HG02642 (cell line): Measurements from ENCODE around the gene GALNT9.
"Not testable (repeated sequence)": the region's sequence is repeated elsewhere in the genome, so short reads cannot be mapped to it uniquely, and the experiment has no call there.

Source experiments
- ATAC-seq: cut with Tn5 transposase; IDR thresholded peaks from one replicate; pipeline ENCODE4 v1.9.1; 2021; ENCODE audit warnings: mild to moderate bottlenecking; ENCODE audit not compliant: unreplicated experiment, poor library complexity

GALNT9 gene

DNA sequence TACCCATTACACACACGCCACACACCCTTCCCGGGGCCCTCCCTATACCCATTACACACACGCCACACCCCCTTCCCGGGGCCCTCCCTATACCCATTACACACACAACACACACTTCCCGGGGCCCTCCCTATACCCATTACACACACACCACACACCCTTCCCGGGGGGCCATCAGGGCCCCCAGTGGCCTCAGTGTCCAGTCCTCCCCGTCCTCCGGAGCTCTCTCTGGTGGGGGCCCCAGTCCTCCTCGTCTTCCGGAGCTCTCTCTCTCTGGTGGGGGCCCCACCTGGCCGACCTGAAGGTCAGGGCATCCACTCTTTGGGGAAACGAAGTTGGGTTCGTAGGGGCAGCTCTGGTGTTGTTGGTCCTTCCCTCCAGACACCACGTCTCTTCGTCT, 86.2 kb downstream of the GALNT9 start:
- ATAC-seq: not testable (repeated sequence)

DNA sequence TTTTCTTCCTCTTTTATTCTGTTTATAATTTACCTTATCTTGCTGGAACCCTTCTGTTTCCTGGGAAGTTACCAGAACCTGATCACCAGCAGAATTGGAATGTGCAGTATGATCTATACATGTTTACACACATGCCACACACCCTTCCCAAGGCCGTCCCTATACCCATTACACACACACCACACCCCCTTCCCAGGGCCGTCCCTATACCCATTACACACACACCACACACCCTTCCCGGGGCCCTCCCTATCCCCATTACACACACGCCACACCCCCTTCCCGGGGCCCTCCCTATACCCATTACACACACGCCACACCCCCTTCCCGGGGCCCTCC, 88.8 kb downstream of the GALNT9 start:
- ATAC-seq: not testable (repeated sequence)

DNA sequence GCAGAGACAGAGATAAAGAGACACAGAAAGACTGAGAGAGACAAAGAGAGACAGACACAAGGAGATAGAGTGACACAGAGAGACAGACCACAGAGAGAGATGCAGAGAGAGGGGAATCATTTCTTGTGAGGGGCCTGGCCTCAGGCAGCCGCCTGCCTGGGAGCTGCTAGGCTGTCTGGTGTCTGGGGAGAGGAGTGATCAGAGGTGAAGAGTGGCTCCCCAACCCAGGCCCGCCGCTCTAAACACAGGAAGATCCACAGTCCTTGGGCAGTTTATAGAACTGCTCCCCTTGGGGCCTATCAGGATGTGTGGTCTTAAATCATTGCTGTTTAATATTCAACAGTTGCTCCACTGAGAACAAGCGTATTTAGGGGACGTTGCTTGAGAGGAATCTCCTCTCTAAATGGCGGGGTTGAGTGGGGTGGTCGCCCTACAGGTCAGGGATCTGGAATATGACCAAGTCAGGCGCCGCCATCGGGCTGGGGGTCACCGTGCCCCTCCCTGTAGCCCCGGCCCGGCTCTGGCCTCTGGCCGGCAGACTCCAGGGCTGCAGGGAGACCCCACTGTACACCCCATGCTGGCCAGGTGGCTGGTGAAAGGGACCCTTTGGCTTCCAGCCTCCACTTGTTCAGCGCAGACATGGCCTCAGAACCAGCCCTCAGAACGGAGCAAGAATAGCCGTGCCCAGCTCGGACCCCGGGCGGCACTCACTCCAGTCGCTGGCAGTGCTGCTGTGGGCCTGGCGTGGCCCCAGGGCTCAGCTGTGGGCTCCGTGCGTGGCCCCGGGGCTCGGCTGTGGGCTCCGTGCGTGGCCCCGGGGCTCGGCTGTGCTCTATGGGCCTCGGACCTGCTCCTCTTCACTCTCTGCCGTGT, 89.4 kb downstream of the GALNT9 start:
- no peak for ATAC-seq

DNA sequence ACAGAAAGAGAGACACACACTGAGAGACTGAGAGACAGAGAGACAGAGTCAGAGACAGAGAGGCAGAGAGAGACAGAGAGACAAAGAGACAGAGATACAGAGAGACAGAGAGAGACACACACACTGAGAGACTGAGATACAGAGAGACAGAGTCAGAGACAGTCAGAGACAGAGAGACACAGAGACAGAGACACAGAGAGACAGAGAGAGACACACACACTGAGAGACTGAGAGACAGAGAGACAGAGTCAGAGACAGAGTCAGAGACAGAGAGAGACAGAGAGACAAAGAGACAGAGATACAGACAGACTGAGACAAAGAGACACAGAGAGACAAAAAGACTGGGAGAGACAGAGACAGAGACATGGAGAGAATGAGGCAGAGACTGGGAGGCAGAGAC, 90.0 kb downstream of the GALNT9 start:
- ATAC-seq: no peak

DNA sequence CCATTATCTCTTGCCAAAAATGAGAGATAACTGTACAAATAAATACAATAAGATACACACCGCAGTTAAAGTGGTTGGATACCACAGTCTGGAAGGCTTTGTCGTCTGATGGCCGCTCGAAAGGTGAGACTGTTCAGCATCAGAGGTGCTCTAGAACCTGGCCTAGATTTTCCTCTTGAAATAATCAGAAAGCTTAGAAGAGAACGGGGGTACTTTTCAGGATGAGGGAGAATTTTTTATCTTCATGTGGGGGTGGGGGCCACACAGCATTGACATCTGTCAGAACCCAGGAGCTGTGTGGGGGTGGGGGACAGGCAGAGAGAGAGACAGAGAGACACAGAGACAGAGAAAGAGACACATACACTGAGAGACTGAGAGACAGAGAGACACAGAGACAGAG, 90.5 kb downstream of the GALNT9 start:
- ATAC-seq: no peak

DNA sequence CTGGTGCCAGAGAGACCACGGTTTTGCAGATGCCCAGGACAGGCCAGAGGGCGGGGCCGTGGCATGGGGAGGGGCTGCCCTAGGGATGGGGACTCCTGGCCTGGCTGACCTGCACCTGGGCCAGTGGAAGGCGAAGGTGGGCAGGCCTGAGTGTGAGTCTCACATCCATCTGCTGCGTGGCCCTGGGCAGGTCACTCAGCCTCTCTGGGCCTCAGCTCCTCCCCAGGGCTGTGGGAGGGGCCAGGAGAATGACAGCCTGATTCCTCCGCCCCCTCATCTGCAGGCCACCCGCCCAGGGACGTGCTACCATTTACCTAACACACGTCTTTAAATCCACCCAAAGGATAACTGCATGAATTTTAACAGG, 90.9 kb downstream of the GALNT9 start:
- ATAC-seq: no peak

DNA sequence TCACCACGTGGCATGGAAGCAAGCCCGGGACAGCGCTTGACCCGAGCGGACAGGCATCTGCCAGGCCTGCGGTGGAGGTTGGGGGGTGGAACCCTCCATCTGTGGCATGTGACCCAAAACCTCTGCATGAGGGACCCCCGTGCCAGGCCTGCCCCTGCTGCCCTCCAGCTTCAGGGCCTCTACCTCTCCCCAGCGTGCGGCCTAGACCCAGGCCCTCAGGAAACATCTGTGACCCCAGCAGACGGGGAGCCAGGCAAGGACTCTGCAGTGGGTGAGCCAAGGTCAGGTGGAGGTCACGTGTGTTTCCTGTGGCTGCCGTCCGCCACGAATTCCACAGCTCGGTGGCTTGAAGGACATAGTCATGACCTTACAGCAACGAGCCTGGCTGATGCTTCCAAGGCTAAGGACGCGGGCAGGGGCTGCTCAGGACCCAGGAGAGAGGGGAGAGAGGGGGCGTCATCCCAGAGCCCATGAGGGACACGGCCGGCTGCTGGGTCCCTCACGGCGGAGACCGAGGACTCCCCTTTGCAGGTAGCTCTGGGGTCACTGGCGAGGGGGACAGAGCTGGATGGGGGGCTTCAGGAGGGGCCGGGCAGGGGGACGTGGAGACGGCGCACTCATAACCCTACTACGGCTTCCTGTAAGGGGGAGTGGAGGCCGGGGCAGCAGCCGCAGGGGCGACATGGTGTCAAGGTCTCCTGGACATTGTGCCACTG, 91.5 kb downstream of the GALNT9 start:
- no peak for ATAC-seq

DNA sequence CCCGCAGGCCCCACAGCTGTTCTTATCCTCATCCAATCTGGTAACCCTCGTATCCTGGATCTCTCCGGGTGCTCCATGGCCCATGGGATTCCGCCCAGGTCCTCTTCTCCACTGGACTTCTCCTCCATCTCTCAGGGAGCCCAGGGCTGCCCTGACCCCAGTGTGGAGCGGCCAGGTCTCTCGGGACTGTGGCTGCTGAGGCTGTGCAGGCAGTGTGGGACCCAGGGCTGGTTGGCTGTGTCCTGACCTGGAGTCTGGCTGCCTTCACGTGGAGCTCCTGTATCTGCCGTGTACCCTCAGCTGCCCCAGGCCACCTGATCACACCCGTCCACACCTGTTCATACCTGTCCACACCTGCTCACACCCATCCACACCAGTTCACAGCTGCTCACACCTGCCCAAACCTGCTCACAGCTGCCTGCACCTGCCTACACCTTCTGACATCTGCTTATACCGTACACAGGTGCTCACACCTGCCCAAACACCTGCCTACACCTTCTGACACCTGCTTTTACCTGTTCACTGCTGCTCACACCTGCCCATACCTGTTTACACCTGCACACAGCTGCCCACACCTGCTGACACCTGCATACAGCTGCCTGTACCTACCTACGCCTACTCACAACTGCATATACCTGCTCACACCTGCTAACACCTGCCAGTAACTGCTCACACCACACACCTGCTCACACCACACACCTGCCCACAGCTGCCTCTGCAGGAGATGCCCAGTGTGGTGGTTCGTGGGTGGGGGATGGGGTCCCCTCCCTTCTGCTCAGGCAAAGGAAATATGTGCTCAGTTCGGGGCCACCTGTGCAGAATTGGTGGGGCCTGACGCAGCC, 92.2 kb downstream of the GALNT9 start:
- ATAC-seq: no peak

DNA sequence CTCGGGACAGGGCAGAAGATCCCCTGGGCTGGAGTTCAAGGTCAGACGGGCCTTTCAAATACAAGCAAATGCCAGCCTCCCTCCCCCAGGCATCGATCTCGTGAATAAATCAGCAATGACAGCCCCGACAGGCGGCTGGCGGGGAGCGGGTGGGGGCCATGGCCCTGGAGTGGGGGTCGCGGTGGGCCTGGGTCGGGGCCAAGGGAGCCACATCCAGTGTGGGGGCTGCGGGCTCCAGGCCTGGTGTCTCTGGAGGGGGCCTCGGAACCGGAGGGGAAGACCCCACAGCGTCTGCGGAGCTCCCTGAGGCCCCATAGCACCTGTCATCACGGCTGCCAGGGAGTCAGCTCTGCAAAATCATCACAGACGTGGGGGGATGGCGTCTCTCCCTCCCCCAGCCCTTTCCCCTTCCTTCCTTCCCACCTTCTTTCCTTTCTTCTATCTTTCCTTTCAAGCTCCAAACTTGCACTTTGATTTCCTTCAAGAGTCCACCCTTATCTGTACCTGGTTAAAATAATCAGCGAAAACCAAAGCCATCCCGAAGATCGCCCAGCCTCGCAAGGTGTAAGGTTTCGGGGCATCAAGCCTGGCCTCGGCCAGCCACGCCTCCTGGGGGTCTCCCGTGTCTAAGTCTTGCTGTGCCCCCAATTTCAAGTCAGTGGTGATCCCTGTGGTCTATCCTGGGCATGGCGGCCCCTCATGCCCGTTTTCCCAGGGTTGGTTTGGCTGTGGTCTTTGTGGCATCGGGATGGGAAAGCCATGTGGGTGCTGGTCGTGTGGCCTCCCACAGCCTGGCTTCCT, 93.1 kb downstream of the GALNT9 start:
- ATAC-seq: no peak

DNA sequence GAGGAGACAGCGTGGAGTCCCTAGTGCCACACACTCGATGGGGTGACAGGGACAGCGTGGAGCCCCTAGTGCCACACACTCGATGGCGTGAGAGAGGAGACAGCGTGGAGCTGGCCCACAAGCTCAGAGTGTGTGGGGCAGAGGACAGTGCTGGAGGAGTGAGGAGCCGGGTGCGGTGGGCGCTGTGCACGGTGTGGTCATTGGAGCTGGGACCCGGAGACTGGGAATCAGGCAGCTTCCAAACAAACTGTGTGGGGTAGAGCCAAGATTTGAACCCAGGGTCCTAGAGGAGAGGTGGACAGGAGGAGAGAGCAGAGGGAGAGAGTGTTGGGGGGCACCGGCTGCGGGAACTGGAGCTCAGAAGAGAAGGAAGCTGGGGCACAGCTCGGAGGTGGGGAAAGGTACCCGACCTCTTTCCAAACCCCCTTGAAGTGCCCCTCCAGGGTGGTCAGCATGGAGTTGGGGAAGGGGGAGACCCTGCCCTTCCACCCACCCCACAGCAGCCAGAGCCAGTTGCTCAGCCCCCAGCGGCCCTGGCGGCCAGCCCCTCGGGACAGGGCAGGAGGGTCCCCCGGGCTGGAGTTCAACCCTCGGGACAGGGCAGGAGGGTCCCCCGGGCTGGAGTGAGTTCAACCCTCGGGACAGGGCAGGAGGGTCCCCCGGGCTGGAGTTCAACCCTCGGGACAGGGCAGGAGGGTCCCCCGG, 94.1 kb downstream of the GALNT9 start:
- no peak for ATAC-seq

DNA sequence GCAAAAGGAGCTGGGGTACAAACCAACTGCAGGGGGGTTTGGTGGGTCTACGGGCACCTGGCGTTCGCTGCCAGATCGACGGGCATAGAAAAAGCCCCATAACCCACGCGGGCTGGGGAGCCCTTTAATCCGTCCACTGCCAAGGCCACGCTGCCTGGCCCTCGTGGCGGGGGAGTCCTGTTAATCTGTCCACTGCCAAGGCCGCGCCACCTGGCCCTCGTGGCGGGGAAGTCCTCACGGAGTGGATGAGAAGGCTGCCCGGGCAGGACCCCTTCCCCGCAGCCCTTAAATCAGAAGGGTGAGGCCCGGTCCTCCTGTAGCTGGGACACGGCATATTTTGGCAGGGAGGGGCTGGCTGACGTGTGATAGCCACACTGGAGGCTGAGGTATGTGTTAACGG, 99.0 kb downstream of the GALNT9 start:
- ATAC-seq: no peak

DNA sequence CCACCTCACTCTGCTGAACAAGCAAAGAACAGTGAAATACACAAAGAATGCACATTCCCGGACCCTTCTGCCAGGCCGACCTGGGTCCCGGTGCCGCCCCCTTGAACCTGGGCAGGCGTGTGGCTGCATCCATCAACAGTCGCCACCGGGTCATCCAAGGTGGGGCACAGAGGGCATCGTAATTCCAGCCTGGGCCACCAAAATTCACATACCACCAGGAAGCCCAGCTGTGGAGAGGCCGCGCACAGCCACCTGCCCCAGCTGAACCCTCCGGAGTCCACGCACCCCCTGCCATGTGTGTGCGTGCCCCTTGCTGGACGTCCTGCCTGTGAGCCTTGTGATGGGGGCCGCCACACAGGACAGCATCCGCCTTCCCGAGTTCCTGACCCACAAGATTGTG, 99.5 kb downstream of the GALNT9 start:
- no peak for ATAC-seq

DNA sequence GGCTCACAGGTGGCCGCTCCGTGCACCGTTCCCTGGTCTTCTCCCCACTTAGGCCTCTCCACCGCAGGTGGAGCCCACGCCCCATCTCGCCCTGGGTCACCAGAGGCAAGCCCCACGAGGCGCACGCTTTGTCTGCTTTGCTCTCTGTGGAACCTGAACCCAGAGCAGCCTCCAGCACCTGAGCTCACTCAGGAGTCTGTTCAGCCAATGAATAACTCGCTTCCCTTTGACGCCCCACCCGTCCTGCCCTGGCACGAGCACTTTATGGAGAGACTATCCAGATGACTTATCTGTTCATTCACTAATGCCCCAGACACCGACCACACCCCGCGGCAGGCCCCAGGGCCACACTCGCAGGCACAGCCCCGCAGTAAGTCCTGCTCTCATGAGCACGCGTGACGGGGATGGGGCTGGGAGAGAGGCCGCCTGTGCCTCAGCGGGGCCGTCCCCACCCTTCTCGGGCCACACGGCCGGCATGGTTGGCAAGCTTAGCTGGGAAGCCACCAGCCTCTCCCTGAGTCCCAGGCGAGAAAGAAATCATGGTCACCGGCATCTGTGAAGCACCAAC, 100.1 kb downstream of the GALNT9 start:
- no peak for ATAC-seq

DNA sequence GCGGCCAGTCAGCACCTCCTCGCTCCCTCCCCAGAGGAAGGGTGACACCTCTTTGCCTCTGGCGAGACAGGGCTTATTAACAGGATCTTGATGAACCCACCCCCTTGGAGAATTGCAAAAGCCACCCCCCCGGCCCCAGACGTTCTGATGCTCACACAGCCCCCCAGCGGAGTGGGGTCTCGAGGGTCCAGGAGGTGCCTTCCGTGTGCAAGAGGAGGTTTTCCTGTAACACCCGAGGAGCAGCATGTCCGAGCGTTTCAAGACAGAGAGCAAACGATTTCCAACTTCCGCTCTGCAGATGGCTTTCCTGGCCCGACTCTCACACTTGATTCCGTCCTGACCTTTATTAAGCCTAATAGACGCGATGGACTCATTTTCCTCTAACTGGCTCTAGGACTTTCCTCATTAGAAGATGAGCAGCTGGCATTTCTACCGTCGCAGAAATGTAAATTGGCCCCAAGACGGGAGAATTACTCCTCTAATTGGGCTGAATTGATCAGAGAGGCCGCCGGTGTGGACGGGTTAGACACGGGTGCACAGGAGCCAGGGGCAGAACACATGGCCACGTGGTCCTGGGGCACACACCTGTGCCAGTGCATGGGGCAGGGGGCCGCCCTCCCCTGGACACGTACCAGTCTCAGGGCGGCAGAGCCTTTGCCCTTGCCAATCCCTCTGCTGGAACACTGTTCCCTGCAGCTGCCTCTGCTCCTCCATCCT, 100.8 kb downstream of the GALNT9 start:
- ATAC-seq: no peak

DNA sequence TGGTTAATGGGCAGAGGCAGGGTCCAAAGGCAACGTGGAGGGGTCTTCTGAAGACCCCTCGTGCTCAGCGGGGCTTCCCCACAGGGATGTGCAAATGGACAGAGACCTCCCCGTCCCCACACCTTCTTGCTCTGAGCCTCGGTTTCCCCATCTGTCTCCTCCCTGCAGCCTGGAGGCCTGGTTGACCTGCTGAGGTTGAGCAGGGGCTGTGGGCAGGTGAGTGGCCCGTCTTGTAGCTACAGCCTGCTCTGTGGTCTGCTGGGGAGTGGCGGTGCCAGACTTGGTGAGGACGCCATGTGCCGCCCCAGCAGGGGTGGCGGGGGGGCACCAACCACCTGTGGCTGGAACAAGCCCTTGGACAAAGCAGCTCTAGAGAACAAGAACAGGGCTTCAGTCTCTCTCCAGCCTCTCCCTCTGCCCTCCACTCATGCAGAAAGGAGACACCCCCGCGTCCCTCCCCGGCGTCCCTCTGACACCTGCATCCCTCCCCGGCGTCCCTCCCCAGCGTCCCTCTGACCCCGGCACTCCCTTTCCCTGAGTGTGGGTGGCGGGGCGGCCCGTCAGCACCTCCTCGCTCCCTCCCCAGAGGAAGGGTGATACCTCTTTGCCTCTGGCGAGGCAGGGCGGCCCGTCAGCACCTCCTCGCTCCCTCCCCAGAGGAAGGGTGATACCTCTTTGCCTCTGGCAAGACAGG, 101.5 kb downstream of the GALNT9 start:
- ATAC-seq: no peak

DNA sequence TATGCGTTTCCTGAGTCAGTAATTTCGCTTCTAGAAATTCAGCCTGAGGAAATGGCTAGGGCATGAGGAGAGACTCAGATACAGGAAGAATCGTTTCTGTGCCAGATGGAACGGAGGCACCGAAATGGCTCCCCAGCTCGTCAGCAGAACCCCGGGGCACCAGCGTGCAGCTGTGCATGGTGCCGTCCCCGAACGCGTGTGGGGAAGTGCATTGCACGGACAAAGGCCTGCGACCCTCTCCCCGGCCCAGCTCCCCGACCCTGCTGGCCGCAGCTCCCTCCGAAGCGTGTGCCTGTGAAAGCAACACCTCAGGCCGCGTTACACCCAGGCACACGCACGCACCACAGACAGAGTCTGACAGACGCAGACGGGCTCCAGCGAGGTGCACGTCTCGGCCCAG, 102.3 kb downstream of the GALNT9 start:
- no peak for ATAC-seq

DNA sequence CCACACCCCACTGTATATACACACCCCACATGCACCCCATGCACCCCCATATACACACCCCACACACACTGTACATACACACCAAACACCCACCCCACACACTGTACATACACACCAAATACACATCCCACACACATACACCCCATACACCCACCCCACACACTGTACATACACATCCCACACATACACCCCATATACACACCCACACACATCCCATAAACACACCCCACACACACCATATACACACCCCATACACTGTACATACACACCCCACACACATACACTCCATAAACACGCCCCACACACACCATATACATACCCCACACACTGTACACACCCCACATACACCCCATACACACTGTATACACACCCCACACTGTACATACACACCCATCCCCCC, 102.8 kb downstream of the GALNT9 start:
- no peak for ATAC-seq

DNA sequence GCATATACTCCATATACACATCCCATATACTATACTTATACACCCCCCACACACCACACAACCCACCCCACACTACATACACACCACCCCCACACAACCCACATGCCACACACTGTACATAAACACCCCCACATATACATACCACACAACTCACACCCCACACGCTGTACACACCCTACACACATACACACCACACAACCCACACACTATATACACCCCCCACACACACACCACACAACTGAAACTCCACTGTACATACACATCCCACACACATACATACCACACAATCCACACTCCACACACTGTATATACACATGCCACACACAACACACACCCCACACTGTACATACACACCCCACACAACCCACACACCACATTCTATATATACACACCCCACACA, 104.2 kb downstream of the GALNT9 start:
- ATAC-seq: no peak
